Ishikawa (cell line): ENCODE data around the gene HUS1.

Source experiments
- CEBPB ChIP-seq: IDR thresholded peaks from 2 replicates; pipeline ENCODE4 v1.6.1; 2012
- CREB1 ChIP-seq: IDR thresholded peaks from 2 replicates; pipeline ENCODE4 v1.6.1; 2012; ENCODE audit warnings: low read depth
- EGR1 ChIP-seq: IDR thresholded peaks from 2 replicates; pipeline ENCODE4 v1.6.1; 2012
- EP300 ChIP-seq: IDR thresholded peaks from 2 replicates; pipeline ENCODE4 v1.6.1; 2012; ENCODE audit warnings: borderline replicate concordance
- FOXM1 ChIP-seq: IDR thresholded peaks from 2 replicates; pipeline ENCODE4 v1.6.1; 2012; ENCODE audit warnings: low read depth, borderline replicate concordance
- NFIC ChIP-seq: IDR thresholded peaks from 2 replicates; pipeline ENCODE4 v1.6.1; 2012
- RAD21 ChIP-seq: IDR thresholded peaks from 2 replicates; pipeline ENCODE4 v1.6.1; 2012; ENCODE audit warnings: low read depth
- TAF1 ChIP-seq: IDR thresholded peaks from 2 replicates; pipeline ENCODE4 v1.6.1; 2012; ENCODE audit warnings: low read depth, mild to moderate bottlenecking
- TCF12 ChIP-seq: IDR thresholded peaks from 2 replicates; pipeline ENCODE4 v1.6.1; 2012; ENCODE audit warnings: low read depth
- TEAD4 ChIP-seq: IDR thresholded peaks from 2 replicates; pipeline ENCODE4 v1.6.1; 2012
- YY1 ChIP-seq: IDR thresholded peaks from 2 replicates; pipeline ENCODE4 v1.6.1; 2012; ENCODE audit warnings: low read depth
- ZBTB7A ChIP-seq: IDR thresholded peaks from 2 replicates; pipeline ENCODE4 v1.6.1; 2012; ENCODE audit warnings: low read depth
- TF ChIP-seq, protein P1 (sequence below): IDR thresholded peaks from 2 replicates; pipeline ENCODE4 v1.6.1; 2012
- TF ChIP-seq, protein P2 (sequence below): IDR thresholded peaks from 2 replicates; pipeline ENCODE4 v1.6.1; 2012
- TF ChIP-seq, protein P3 (sequence below): IDR thresholded peaks from 2 replicates; pipeline ENCODE4 v1.6.1; 2012; ENCODE audit warnings: low read depth, mild to moderate bottlenecking

Gene HUS1

DNA sequence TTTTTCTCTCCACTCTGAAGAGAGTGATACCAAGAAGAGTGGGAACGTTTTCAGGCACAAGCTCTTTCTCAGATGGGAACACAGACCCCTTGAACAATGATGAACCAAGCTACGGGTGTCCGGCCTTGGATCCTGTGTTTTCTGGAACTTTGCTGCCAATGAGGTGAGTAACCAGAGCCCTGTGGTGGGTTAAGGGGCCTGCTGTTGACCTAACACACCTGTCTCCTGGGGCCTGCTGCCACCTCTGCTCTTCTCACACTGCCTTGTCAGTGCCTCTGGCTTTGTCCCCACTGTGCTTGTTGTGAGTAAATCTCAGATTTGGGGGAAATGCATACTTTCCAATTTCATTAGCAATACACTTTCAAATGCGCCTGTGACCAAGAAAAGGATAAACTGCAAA, 29.7 kb downstream of the HUS1 start:
- TF ChIP-seq, protein P1, sequence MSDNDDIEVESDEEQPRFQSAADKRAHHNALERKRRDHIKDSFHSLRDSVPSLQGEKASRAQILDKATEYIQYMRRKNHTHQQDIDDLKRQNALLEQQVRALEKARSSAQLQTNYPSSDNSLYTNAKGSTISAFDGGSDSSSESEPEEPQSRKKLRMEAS, result no peak

- TF ChIP-seq YY1 (no peak), EGR1 (no peak), TAF1 (no peak), TEAD4 (no peak), TCF12 (no peak), ZBTB7A (no peak), CEBPB (no peak), RAD21 (no peak), NFIC (no peak), EP300 (no peak), FOXM1 (no peak), CREB1 (no peak)
- TF ChIP-seq, protein P1, result no peak
- TF ChIP-seq, protein P2, sequence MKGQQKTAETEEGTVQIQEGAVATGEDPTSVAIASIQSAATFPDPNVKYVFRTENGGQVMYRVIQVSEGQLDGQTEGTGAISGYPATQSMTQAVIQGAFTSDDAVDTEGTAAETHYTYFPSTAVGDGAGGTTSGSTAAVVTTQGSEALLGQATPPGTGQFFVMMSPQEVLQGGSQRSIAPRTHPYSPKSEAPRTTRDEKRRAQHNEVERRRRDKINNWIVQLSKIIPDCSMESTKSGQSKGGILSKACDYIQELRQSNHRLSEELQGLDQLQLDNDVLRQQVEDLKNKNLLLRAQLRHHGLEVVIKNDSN, result no peak
- TF ChIP-seq, protein P3, sequence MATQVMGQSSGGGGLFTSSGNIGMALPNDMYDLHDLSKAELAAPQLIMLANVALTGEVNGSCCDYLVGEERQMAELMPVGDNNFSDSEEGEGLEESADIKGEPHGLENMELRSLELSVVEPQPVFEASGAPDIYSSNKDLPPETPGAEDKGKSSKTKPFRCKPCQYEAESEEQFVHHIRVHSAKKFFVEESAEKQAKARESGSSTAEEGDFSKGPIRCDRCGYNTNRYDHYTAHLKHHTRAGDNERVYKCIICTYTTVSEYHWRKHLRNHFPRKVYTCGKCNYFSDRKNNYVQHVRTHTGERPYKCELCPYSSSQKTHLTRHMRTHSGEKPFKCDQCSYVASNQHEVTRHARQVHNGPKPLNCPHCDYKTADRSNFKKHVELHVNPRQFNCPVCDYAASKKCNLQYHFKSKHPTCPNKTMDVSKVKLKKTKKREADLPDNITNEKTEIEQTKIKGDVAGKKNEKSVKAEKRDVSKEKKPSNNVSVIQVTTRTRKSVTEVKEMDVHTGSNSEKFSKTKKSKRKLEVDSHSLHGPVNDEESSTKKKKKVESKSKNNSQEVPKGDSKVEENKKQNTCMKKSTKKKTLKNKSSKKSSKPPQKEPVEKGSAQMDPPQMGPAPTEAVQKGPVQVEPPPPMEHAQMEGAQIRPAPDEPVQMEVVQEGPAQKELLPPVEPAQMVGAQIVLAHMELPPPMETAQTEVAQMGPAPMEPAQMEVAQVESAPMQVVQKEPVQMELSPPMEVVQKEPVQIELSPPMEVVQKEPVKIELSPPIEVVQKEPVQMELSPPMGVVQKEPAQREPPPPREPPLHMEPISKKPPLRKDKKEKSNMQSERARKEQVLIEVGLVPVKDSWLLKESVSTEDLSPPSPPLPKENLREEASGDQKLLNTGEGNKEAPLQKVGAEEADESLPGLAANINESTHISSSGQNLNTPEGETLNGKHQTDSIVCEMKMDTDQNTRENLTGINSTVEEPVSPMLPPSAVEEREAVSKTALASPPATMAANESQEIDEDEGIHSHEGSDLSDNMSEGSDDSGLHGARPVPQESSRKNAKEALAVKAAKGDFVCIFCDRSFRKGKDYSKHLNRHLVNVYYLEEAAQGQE, result no peak
Measured at GRCh38 chr7:47948141-47948790, 31.1 kb downstream of the HUS1 start, which contains the start of gene PKD1L1. Gene PKD1L1 (minus strand): TSS chr7:47948466. CDS start chr7:47948440, 26 bp downstream.

DNA sequence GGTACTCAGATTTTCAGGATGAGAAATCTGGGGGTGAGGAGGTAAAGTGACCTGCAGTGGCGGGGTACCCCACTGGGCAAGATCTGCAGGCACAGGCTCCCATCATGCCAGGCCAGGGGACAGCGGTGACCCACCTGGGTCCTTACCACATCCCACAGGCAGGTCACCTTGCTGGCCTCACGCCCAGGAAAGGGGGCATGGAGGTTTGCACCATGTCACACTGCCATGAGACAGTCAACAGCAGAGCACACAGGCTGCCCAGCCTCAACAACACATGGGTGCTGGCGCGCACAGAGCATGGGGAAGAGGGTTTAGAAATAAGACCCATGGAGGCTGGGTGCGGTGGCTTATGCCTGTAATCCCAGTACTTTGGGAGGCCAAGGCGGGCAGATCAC, 32.1 kb downstream of the HUS1 start:
- no peak for TF ChIP-seq NFIC
- no peak for TF ChIP-seq TEAD4
- TF ChIP-seq RAD21, result no peak
- no peak for TF ChIP-seq YY1
- TF ChIP-seq EP300, result no peak
- TF ChIP-seq FOXM1, result no peak
- TF ChIP-seq, protein P1, result no peak
- no peak for TF ChIP-seq EGR1
- TF ChIP-seq, protein P2, result no peak
- TF ChIP-seq, protein P3, result no peak
- no peak for TF ChIP-seq TAF1
- TF ChIP-seq ZBTB7A, result no peak

- TF ChIP-seq FOXM1, result no peak
- TF ChIP-seq NFIC, result no peak
- TF ChIP-seq, protein P1, result no peak
- no peak for TF ChIP-seq CREB1
- no peak for TF ChIP-seq RAD21
- no peak for TF ChIP-seq EGR1
- TF ChIP-seq TCF12, result no peak
- no peak for TF ChIP-seq TEAD4
- no peak for TF ChIP-seq YY1
- TF ChIP-seq, protein P2, result no peak
- TF ChIP-seq, protein P3, result no peak
- TF ChIP-seq CEBPB, result no peak
Measured at GRCh38 chr7:47946581-47947354, 32.6 kb downstream of the HUS1 start.
